Fibroblast of the aortic adventitia (primary cell): ENCODE measurements around the gene CEP162. TPM values are rescaled to one million over a fixed set of nuclear protein-coding genes. Genes with fewer than 3 reads are reported as not detected.

Experiments
- DNase-seq: peaks from one replicate; pipeline ENCODE4 v3.0.0-alpha.2; 2010; ENCODE audit warnings: low read depth
- H3K4me3 ChIP-seq: 2 replicates; pipeline ENCODE4 v1.5.1; 2011; ENCODE audit warnings: low read depth, mild to moderate bottlenecking, control low read depth, low read length, moderate library complexity
- total RNA-seq: library from RNA; depleted of rRNA; stranded (reverse); fragments of >200 nt; gene quantifications from 2 replicates; pipeline ENCODE4 v1.2.3, GENCODE V29; 2012; ENCODE audit warnings: low replicate concordance
- TF ChIP-seq, protein P1 (sequence below): IDR thresholded peaks from 2 replicates; pipeline ENCODE4 v1.5.1; 2011; ENCODE audit warnings: mild to moderate bottlenecking, low read length, control low read depth, inconsistent platforms; ENCODE audit not compliant: insufficient read depth

CEP162 gene
- total RNA-seq, 1 donor: 12.4 TPM

DNA sequence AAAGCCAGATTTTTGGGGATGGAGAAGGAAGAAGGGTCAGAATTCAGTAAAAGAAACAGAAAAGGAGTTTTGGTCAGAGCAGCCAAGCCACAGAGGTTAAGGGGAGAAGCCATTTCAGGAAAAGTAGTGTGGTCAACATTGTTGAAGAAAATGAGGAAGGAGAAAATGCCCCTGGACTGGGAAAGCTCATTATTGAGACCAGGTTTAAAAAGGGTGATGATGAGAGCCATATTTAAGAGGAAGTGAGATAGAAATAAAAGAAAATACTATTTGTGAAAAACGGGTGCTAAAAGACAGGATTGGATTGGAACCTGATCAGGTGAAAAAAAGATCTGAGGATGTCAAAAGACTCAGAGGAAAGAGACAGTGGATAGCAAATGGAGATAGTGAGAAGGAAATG, 75.8 kb downstream of the CEP162 start:
- no peak for DNase-seq
- H3K4me3 ChIP-seq: no peak overlapping the region
- TF ChIP-seq, protein P1, sequence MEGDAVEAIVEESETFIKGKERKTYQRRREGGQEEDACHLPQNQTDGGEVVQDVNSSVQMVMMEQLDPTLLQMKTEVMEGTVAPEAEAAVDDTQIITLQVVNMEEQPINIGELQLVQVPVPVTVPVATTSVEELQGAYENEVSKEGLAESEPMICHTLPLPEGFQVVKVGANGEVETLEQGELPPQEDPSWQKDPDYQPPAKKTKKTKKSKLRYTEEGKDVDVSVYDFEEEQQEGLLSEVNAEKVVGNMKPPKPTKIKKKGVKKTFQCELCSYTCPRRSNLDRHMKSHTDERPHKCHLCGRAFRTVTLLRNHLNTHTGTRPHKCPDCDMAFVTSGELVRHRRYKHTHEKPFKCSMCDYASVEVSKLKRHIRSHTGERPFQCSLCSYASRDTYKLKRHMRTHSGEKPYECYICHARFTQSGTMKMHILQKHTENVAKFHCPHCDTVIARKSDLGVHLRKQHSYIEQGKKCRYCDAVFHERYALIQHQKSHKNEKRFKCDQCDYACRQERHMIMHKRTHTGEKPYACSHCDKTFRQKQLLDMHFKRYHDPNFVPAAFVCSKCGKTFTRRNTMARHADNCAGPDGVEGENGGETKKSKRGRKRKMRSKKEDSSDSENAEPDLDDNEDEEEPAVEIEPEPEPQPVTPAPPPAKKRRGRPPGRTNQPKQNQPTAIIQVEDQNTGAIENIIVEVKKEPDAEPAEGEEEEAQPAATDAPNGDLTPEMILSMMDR: no peak

DNA sequence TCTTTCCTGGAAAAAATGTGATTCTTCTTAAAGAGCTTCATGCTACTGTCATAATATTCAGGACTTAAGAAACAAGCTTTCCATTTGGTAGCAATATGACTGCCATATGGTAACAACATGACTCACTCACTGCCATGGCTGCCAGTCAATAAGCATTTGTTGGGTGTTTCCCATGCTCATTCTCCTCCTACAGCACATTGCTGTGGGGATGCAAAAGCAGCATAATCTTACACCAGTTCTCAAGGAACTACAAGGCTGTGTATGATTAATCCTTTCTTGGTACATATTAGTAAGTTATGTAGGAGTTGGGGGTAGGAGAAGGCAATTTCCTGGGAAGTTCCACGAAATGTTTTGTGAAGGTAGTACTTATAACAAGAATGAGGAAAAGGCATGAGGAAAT, 76.7 kb downstream of the CEP162 start:
- TF ChIP-seq, protein P1: no peak
- peak; percentile 80 for DNase-seq
- H3K4me3 ChIP-seq: no peak overlapping the region

DNA sequence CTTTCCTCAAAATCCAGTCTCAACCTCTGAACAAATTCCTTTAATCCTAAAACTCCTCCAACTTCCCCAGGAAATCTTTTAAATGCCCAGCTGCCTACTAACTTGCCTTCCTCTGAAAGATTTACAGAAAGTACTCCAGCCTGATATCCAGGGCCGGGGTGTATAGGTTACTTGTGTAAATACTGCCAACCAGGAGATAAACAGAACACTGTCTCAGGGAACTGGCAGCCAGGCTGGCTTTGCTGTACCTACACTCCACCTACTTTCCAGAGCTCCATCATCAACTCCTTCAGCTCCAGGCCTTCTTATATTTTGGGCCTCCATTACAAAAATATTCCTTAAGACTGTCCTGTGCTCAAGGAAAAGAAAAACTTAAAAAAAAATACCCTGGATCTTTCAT, 85.9 kb downstream of the CEP162 start:
- DNase-seq: no peak
- H3K4me3 ChIP-seq: no peak overlapping the region
- TF ChIP-seq, protein P1: no peak

DNA sequence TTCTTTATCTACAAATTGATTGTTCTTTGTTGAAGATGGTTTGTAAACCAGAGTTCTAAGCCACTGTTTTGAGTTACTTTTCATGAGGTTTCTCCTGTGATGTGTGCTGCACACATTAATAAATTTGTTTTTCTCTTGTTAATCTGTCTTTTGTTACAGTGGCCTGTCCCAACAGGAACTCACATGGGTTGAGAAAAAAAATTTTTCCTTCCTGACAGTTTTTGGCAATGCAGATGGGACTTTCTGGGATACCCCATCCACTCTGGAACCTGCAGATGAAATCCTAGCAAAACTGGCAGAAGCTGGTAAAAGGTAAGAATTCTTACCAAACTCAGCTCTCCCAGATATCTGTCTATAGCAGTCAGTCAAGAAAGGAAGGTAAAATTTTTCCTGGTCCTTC, 88.1 kb downstream of the CEP162 start:
- DNase-seq: no peak
- TF ChIP-seq, protein P1: no peak
- no peak overlapping the region for H3K4me3 ChIP-seq

DNA sequence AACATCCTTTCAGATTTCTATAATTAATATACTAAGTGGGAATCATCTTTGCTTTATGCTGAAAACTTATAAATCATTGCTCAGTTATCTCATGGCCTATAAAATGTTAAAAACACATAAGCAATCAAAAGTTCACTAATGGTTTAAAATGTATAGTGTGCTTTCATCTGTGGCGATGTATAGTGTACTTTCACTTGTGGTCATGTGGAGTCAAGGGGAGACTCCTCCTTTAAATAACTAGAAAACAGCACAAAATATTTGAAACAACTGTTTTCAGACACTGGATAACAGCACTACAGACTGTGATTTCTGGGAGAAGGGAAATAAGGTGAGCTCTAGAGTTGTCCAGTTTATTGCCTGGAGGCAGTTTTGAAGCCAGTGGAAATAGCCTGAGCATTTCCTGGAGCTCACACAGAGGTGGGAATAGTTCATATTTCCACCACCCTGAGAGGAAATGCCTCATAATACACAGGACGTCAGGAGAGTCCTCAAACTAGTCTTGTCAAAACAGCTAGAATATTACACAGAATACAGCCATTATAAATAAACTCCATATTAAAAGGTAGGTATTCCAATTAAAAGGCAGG, 89.4 kb downstream of the CEP162 start:
- TF ChIP-seq, protein P1: no peak
- DNase-seq: no peak
- H3K4me3 ChIP-seq: no peak overlapping the region

DNA sequence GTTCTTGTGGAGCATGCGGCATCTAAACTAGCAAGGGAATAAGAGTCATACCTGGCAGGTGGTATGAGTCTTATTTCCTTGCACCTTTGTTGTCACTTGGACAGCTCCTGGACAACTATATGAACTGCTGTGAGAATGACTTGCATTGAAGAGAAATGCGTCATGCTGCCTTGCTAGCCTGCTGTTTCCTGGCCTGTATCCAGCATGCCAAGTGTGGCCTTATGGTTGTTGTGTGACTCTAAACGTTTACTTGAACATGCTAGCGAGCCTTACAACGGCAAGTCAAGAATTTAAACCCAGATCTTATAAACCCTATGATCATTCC, 90.4 kb downstream of the CEP162 start:
- H3K4me3 ChIP-seq: no peak overlapping the region
- no peak for DNase-seq
- TF ChIP-seq, protein P1: no peak

DNA sequence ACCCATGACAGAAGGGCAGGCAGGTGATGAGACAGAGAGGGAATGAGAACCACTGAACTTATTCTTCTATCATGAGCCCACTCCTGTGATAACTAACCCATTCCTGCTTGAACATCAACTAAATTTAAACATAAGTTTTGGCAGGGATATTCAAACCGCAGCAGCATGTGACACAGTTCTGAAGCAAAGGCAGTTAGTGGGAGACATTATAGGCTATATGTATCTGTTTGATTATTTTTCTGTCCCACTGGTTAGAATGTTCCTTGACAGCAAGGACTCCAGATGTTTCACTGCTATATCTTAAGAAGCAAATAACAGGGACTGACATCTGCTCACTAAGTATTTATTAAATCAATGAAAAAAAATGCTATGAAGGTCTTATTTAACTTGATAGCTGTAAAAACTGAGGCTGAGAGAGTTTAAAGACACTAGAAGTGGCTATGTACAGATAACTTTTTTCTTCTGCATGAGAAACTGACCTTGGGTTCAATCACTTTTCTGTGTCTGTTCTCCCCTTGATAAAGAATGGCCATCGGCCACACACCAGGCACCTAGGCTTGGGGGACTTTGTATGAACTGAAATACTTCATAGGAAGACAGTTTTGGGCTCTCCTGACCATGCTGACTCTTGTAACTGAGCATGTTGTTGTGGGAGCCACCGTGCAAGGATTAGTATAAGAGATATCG, 90.9 kb downstream of the CEP162 start:
- DNase-seq: no peak
- H3K4me3 ChIP-seq: no peak overlapping the region
- TF ChIP-seq, protein P1: no peak
